Panc1 (cell line): Measurements from ENCODE around the gene ERCC6. TPM values are rescaled to one million over a fixed set of nuclear protein-coding genes. Genes with fewer than 3 reads are reported as not detected.
A peak's percentile ranks its signal among the peaks of the same experiment; 100 is the strongest.

Experiments
- ATAC-seq: fragments of 200-7000 bp; cut with Tn5 transposase; 2 replicates; pipeline ENCODE4 v1.9.1; 2020; ENCODE audit warnings: mild to moderate bottlenecking, moderate library complexity
- BruUV-seq: library from RNA; stranded (reverse); fragments of 400-500 nt; replicated peaks from 2 replicates; lab custom pipeline; 2021; lab: Mats Ljungman, UMichigan
- CTCF ChIA-PET: fragments of 300-600 bp; sonication (Branson Sonifier 250); formaldehyde crosslinking; loops from one replicate; lab custom pipeline; 2022; ENCODE audit warnings: antibody characterized with exemption; lab: Charles Lee
- POLR2A ChIA-PET: fragments of 300-600 bp; sonication (Branson Sonifier 250); formaldehyde crosslinking; loops from one replicate; lab custom pipeline; 2022; ENCODE audit warnings: antibody characterized with exemption; lab: Charles Lee
- DNase-seq: peaks from one replicate; pipeline ENCODE4 v3.0.0-alpha.2; 2010; ENCODE audit warnings: low read depth, low spot score
- H3K27ac ChIP-seq: 2 replicates; pipeline ENCODE4 v1.5.1; 2011; ENCODE audit warnings: mild to moderate bottlenecking, low read length, inconsistent platforms
- H3K27me3 ChIP-seq: fragments of 200-500 bp; sonication (Bioruptor generic); 2 replicates; pipeline ENCODE4 v1.6.0; 2014; ENCODE audit warnings: low read length, inconsistent platforms; ENCODE audit not compliant: control insufficient read depth, insufficient read depth
- H3K36me3 ChIP-seq: fragments of 200-500 bp; sonication (Bioruptor generic); 2 replicates; pipeline ENCODE4 v1.5.1; 2014; ENCODE audit warnings: inconsistent platforms, mild to moderate bottlenecking, low read length, moderate library complexity; ENCODE audit not compliant: control insufficient read depth, insufficient read depth
- H3K4me1 ChIP-seq: 2 replicates; pipeline ENCODE4 v1.5.1; 2011; ENCODE audit warnings: inconsistent platforms, mild to moderate bottlenecking, low read length, moderate library complexity; ENCODE audit not compliant: control insufficient read depth, insufficient read depth
- H3K4me3 ChIP-seq, 2 experiments: 2 replicates each; pipeline ENCODE4 v1.5.1; 2011 to 2012; ENCODE audit warnings: low read depth in 2 of 2, low read length in 2 of 2, mild to moderate bottlenecking in 2 of 2, inconsistent platforms in 1 of 2, moderate library complexity in 1 of 2
- H3K9me3 ChIP-seq: fragments of 200-500 bp; sonication (Bioruptor generic); 2 replicates; pipeline ENCODE4 v1.5.1; 2014; ENCODE audit warnings: low read depth, mild to moderate bottlenecking, inconsistent platforms, low read length, moderate library complexity; ENCODE audit not compliant: control insufficient read depth, insufficient read depth
- POLR2AphosphoS5 ChIP-seq: IDR thresholded peaks from 2 replicates; pipeline ENCODE4 v1.6.1; 2012; ENCODE audit warnings: mild to moderate bottlenecking, low read depth, low read length, moderate library complexity
- SIN3A ChIP-seq: IDR thresholded peaks from 2 replicates; pipeline ENCODE4 v1.6.1; 2012; ENCODE audit warnings: low read depth, mild to moderate bottlenecking, low read length, moderate library complexity, borderline replicate concordance; ENCODE audit not compliant: insufficient read depth
- TCF7L2 ChIP-seq: IDR thresholded peaks from 2 replicates; pipeline ENCODE4 v1.6.1; 2011; ENCODE audit warnings: mild to moderate bottlenecking, low read depth, low read length, inconsistent platforms
- in situ Hi-C: cut with HindIII; loops from 2 replicates; pipeline ENCODE4 v1.10.0; 2016; ENCODE audit warnings: low sequenced_read_pairs, low pct_unique_long_range_greater_than_20kb
- intact Hi-C: fragments of 100-400 bp; cut with micrococcal nuclease; formaldehyde crosslinking; loops from one replicate; pipeline ENCODE4 v1.10.0; 2022; ENCODE audit not compliant: unreplicated experiment
- total RNA-seq: library from RNA; stranded (reverse); gene quantifications from one replicate; pipeline ENCODE4 v1.2.1, GENCODE V29; 2021; ENCODE audit not compliant: unreplicated experiment
- TF ChIP-seq, protein P1 (sequence below), 2 experiments: IDR thresholded peaks; 2 replicates each; pipeline ENCODE4 v1.6.1; 2011 to 2012; ENCODE audit warnings: low read depth in 2 of 2, control low read depth in 1 of 2, low read length in 1 of 2, mild to moderate bottlenecking in 1 of 2, moderate library complexity in 1 of 2; ENCODE audit not compliant: insufficient read depth in 1 of 2
- TF ChIP-seq, protein P2 (sequence below): fragments of 450-650 bp; IDR thresholded peaks from 2 replicates; pipeline ENCODE4 v1.5.1; 2017; ENCODE audit warnings: mild to moderate bottlenecking

The ERCC6 gene
- total RNA-seq, 1 experiment from 2014 or later: 19.1 TPM

GRCh38 chr10:49552277-49552676 is 13.4 kb upstream of the ERCC6 start:
- peak; percentile 71 for ATAC-seq

GRCh38 chr10:49550563-49550962 is 11.6 kb upstream of the ERCC6 start:
- no TSS peak for BruUV-seq
- intact Hi-C loops (no loop called here), in situ Hi-C loops (no loop called here)
- 0 out of 2 replicates have a peak, but pooled peaks cover 4% of the 10 kb centered on the region for H3K4me1 ChIP-seq
- ChIA-PET CTCF (no interaction called here), POLR2A (interaction anchor here (0.6 kb wide), 1 partner anchor 1524 kb away, joined by 4 read pairs; the partner anchor contains the start of gene PRKG1)
- DNase-seq: no peak
- no peak for ATAC-seq
- H3K27me3 ChIP-seq: peaks cover 11% of the 10 kb centered on the region; the same call in 1 of the 2 replicates
- no peaks in the 10 kb centered on the region for H3K9me3 ChIP-seq
- no peak overlapping the region for H3K27ac ChIP-seq
- no peaks in the 10 kb centered on the region for H3K36me3 ChIP-seq
- H3K4me3 ChIP-seq: no peak overlapping the region
- TF ChIP-seq, protein P1, sequence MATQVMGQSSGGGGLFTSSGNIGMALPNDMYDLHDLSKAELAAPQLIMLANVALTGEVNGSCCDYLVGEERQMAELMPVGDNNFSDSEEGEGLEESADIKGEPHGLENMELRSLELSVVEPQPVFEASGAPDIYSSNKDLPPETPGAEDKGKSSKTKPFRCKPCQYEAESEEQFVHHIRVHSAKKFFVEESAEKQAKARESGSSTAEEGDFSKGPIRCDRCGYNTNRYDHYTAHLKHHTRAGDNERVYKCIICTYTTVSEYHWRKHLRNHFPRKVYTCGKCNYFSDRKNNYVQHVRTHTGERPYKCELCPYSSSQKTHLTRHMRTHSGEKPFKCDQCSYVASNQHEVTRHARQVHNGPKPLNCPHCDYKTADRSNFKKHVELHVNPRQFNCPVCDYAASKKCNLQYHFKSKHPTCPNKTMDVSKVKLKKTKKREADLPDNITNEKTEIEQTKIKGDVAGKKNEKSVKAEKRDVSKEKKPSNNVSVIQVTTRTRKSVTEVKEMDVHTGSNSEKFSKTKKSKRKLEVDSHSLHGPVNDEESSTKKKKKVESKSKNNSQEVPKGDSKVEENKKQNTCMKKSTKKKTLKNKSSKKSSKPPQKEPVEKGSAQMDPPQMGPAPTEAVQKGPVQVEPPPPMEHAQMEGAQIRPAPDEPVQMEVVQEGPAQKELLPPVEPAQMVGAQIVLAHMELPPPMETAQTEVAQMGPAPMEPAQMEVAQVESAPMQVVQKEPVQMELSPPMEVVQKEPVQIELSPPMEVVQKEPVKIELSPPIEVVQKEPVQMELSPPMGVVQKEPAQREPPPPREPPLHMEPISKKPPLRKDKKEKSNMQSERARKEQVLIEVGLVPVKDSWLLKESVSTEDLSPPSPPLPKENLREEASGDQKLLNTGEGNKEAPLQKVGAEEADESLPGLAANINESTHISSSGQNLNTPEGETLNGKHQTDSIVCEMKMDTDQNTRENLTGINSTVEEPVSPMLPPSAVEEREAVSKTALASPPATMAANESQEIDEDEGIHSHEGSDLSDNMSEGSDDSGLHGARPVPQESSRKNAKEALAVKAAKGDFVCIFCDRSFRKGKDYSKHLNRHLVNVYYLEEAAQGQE (IDR thresholded peaks at IDR 0.05; ENCODE audit: insufficient read depth in 1 of 2, low read depth in 2 of 2, low read length in 1 of 2): no peak
- TF ChIP-seq SIN3A: no peak
- TF ChIP-seq TCF7L2: no peak
- no peak for TF ChIP-seq POLR2AphosphoS5
- TF ChIP-seq, protein P2, sequence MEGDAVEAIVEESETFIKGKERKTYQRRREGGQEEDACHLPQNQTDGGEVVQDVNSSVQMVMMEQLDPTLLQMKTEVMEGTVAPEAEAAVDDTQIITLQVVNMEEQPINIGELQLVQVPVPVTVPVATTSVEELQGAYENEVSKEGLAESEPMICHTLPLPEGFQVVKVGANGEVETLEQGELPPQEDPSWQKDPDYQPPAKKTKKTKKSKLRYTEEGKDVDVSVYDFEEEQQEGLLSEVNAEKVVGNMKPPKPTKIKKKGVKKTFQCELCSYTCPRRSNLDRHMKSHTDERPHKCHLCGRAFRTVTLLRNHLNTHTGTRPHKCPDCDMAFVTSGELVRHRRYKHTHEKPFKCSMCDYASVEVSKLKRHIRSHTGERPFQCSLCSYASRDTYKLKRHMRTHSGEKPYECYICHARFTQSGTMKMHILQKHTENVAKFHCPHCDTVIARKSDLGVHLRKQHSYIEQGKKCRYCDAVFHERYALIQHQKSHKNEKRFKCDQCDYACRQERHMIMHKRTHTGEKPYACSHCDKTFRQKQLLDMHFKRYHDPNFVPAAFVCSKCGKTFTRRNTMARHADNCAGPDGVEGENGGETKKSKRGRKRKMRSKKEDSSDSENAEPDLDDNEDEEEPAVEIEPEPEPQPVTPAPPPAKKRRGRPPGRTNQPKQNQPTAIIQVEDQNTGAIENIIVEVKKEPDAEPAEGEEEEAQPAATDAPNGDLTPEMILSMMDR: no peak

More at GRCh38 chr10:49552277-49552676, 13.4 kb upstream of the ERCC6 start:
- 0 out of 2 replicates have a peak, but pooled peaks cover 4% of the 10 kb centered on the region for H3K4me1 ChIP-seq
- TF ChIP-seq TCF7L2 (no peak), POLR2AphosphoS5 (no peak), SIN3A (no peak)
- TF ChIP-seq, protein P2: no peak
- TF ChIP-seq, protein P1 (IDR thresholded peaks at IDR 0.05; ENCODE audit: insufficient read depth in 1 of 2, low read depth in 2 of 2, low read length in 1 of 2): no peak
- intact Hi-C loops: no loop called here
- POLR2A ChIA-PET: no interaction called here
- no peaks in the 10 kb centered on the region for H3K36me3 ChIP-seq
- H3K27ac ChIP-seq: no peak overlapping the region
- no TSS peak for BruUV-seq
- CTCF ChIA-PET: no interaction called here
- in situ Hi-C loops: no loop called here
- no peak for DNase-seq
- peaks cover 5% of the 10 kb centered on the region; the same call in 1 of the 2 replicates for H3K9me3 ChIP-seq
- H3K4me3 ChIP-seq: no peak overlapping the region
- H3K27me3 ChIP-seq: peaks cover 11% of the 10 kb centered on the region; the same call in 1 of the 2 replicates
